Peyer's patch (tissue), 4 donors: Measurements from ENCODE around the gene MBNL2. TPM values are rescaled to one million over a fixed set of nuclear protein-coding genes. Genes with fewer than 3 reads are reported as not detected.

Experiments used
- DNase-seq, 3 donors: peaks; one replicate each; pipeline ENCODE4 v3.0.0-alpha.2; 2017 to 2019
- H3K27ac ChIP-seq, 4 donors: fragments of 200-600 bp; sonication (generic); one replicate each; pipeline ENCODE4 v1.5.1; 2016 to 2019
- H3K27me3 ChIP-seq, 2 donors: fragments of 200-600 bp; sonication (generic); one replicate each; pipeline ENCODE4 v1.5.1; 2019
- H3K36me3 ChIP-seq, 3 donors: fragments of 200-600 bp; sonication (generic); one replicate each; pipeline ENCODE4 v1.5.1; 2016 to 2019
- H3K4me1 ChIP-seq, 4 donors: fragments of 200-600 bp; sonication (generic); one replicate each; pipeline ENCODE4 v1.5.1; 2016 to 2019
- H3K4me3 ChIP-seq, 4 donors: fragments of 200-600 bp; sonication (generic); 1 replicate in 3 of 4; 2 replicates in 1 of 4; pipeline ENCODE4 v1.5.1; 2016 to 2019; ENCODE audit warnings: mild to moderate bottlenecking in 1 of 4
- H3K9me3 ChIP-seq, 4 donors: fragments of 200-600 bp; sonication (generic); one replicate each; pipeline ENCODE4 v1.5.1; 2016 to 2019; ENCODE audit warnings: mild to moderate bottlenecking in 1 of 4
- POLR2A ChIP-seq, 2 donors: fragments of 450-650 bp; IDR thresholded peaks; one replicate each; pipeline ENCODE4 v1.5.1; 2017; ENCODE audit warnings: antibody characterized with exemption in 2 of 2, mild to moderate bottlenecking in 2 of 2, moderate library complexity in 2 of 2
- total RNA-seq, 4 donors: library from RNA; depleted of rRNA; stranded (reverse); fragments of >200 nt; gene quantifications; one replicate each; pipeline ENCODE4 v1.1.0, GENCODE V29; 2016
- TF ChIP-seq, protein P1 (sequence below), 6 experiments: fragments of 450-650 bp in 4 of 6; fragments of 200-600 bp in 2 of 6; sonication (generic) in 1 of 6; IDR thresholded peaks; one replicate each; pipeline ENCODE4 v1.5.1; 2017 to 2019; ENCODE audit warnings: antibody characterized with exemption in 6 of 6, mild to moderate bottlenecking in 3 of 6, moderate library complexity in 1 of 6

Gene MBNL2
- total RNA-seq, 4 donors from 2014 or later = 27.0 to 44.6 (median 36.3) TPM

DNA sequence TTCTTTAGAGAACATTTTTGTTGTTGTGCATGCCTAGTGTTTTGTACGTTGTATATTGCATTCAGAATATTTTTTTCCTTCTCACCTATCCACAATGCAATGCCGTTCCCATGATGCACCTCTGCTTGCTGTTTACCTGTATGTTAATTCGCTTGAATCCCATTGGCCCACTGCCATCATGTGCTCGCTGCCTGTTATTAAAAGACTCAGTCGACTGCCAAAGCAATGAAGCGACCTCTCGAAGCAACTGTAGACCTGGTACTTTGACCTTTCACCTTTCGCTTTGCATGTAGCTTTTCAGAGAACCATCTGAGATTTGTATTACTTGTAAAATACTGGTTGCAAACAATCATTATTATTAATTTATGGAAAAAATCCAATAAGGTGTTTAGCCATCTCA, 134.5 kb downstream of the MBNL2 start:
- H3K4me3 ChIP-seq = no peak overlapping the region
- TF ChIP-seq, protein P1, sequence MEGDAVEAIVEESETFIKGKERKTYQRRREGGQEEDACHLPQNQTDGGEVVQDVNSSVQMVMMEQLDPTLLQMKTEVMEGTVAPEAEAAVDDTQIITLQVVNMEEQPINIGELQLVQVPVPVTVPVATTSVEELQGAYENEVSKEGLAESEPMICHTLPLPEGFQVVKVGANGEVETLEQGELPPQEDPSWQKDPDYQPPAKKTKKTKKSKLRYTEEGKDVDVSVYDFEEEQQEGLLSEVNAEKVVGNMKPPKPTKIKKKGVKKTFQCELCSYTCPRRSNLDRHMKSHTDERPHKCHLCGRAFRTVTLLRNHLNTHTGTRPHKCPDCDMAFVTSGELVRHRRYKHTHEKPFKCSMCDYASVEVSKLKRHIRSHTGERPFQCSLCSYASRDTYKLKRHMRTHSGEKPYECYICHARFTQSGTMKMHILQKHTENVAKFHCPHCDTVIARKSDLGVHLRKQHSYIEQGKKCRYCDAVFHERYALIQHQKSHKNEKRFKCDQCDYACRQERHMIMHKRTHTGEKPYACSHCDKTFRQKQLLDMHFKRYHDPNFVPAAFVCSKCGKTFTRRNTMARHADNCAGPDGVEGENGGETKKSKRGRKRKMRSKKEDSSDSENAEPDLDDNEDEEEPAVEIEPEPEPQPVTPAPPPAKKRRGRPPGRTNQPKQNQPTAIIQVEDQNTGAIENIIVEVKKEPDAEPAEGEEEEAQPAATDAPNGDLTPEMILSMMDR (IDR thresholded peaks at IDR 0.05) = no peak
- TF ChIP-seq POLR2A (IDR thresholded peaks at IDR 0.05) = no peak
- H3K27me3 ChIP-seq = no peaks in the 10 kb centered on the region
- DNase-seq = no peak
- H3K4me1 ChIP-seq = no peaks in the 10 kb centered on the region
- peaks cover 0 to 36% (median 0%) of the 10 kb centered on the region in 3 donors for H3K36me3 ChIP-seq
- H3K9me3 ChIP-seq = no peaks in the 10 kb centered on the region
- no peak overlapping the region for H3K27ac ChIP-seq

DNA sequence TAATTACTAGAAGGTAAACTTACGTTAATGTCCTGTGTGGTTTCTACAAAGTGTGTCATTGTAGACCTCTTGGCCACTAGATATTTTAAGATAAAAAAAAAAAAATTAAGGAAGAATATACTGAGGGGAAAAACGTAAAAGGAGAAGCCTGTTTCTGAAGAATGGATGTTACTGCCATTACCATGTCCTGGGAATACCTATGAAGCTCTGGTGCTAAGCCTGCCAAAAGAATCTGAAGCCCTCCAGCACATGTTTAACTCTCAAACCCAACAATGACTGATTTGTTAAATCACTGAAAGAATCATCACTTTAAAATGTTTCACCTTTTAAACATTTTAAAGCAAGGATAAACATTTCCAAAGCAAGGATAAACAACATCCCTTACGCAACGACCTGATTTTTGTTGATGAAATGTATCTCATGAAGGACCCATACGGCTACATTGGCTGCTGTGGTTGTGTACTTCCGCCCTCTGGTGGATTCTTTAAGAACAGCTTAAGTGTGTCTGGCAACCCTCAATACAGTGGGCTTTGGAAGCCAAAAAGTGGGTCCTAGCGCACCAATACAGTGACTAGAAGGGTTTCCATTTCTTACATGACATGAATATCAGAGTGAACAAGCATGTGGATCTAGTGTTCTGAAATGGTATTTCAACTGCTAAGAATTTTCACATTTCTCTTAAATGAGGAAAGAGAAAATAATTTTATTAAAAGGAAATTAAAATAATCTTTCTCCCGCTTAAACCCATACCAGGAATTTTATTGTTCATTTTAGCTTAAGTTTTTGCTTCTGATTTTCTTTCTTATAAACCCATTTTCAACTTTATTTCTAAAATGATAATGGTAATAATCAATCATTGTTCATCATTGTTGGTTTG, 137.3 kb downstream of the MBNL2 start:
- Histone ChIP-seq H3K36me3 (peaks cover 0 to 30% (median 0%) of the 10 kb centered on the region in 3 donors), H3K27ac (peak overlapping the region in 1 of 4 donors; percentile 1), H3K9me3 (no peaks in the 10 kb centered on the region), H3K4me1 (no peaks in the 10 kb centered on the region), H3K27me3 (no peaks in the 10 kb centered on the region), H3K4me3 (no peak overlapping the region)
- no peak for TF ChIP-seq POLR2A (IDR thresholded peaks at IDR 0.05)
- TF ChIP-seq, protein P1 (IDR thresholded peaks at IDR 0.05) = peak; percentile 57 to 91 (median 86)
- peak in 1 of 3 donors; percentile 77 for DNase-seq

DNA sequence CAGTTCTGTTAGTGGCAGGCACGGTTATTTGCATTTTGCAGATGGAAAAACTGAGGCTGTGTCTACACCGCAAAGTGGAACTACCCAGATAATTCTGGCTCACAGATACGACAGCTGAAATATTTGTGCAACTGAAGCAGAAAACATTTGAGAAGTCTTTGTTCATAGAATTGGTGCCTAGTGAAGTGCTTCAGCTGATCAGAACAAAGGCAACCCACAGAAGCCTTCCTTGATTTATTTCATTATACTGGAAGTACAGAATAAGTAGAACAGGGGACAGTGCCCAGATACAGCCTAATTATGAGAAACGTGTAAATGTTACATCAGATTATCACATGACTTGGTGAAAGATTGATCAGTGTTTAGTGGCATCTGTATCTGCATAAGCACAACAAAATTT, 138.5 kb downstream of the MBNL2 start:
- Histone ChIP-seq H3K36me3 (peaks cover 0 to 30% (median 0%) of the 10 kb centered on the region in 3 donors), H3K27me3 (no peaks in the 10 kb centered on the region), H3K9me3 (no peaks in the 10 kb centered on the region), H3K4me1 (no peaks in the 10 kb centered on the region), H3K27ac (no peak overlapping the region), H3K4me3 (no peak overlapping the region)
- TF ChIP-seq, protein P1 (IDR thresholded peaks at IDR 0.05) = no peak
- TF ChIP-seq POLR2A (IDR thresholded peaks at IDR 0.05) = no peak
- DNase-seq = no peak

DNA sequence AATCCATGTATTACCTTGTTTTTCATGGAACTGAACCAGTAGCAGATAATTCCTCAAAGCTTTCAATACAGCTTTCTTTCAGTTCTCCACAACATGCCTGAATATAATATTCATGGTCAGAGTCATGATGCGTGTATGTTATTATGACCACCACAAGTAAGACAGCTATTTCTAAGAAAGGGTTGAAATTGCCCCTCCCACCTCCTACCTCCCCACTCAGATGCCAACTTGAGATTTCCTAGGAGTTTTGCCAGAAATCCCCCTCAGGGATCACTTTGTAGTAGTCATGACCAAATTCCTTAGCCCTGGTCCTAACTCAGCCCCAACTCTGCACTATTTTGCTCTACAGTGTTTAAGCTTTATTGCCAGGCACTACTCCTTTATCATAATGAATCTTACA, 141.9 kb downstream of the MBNL2 start:
- peaks cover 0 to 5% (median 0%) of the 10 kb centered on the region in 4 donors for H3K4me1 ChIP-seq
- DNase-seq = no peak
- H3K27me3 ChIP-seq = no peaks in the 10 kb centered on the region
- H3K4me3 ChIP-seq = no peak overlapping the region
- H3K9me3 ChIP-seq = no peaks in the 10 kb centered on the region
- no peak overlapping the region for H3K27ac ChIP-seq
- H3K36me3 ChIP-seq = peaks cover 0 to 24% (median 0%) of the 10 kb centered on the region in 3 donors
- TF ChIP-seq, protein P1 (IDR thresholded peaks at IDR 0.05) = no peak

DNA sequence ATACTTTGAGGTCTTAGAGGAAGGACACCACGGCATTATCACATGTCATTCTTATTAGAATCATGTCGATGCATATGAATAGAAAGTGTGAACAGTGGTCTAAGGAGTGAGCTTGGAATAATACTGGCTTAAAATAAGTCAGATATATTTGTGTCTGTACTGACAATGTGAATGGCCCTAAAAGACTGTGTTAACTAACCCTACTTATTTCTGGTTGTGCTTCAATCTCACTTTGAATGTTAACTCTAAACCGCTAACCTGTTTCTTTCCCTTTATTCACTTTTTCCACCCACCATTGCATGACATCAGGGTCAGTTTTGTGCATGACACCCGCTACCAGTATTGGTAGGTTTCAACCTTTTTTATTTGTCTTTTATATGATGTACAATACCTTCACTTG, 142.7 kb downstream of the MBNL2 start:
- Histone ChIP-seq H3K9me3 (no peaks in the 10 kb centered on the region), H3K4me3 (no peak overlapping the region), H3K4me1 (peaks cover 0 to 6% (median 0%) of the 10 kb centered on the region in 4 donors), H3K36me3 (peaks cover 0 to 24% (median 0%) of the 10 kb centered on the region in 3 donors), H3K27me3 (no peaks in the 10 kb centered on the region), H3K27ac (no peak overlapping the region)
- TF ChIP-seq, protein P1 (IDR thresholded peaks at IDR 0.05) = no peak
- no peak for TF ChIP-seq POLR2A (IDR thresholded peaks at IDR 0.05)
- no peak for DNase-seq
